Smooth muscle cell (in vitro differentiated cells): ENCODE measurements around the gene EP400. TPM values are rescaled to one million over a fixed set of nuclear protein-coding genes. Genes with fewer than 3 reads are reported as not detected.

ENCODE experiments used
- DNase-seq: peaks from one replicate; lab custom pipeline; 2025; ENCODE audit not compliant: unreplicated experiment; lab: John Stamatoyannopoulos, UW
- H2AFZ ChIP-seq: fragments of 200-600 bp; sonication (generic); 2 replicates; pipeline ENCODE4 v1.6.0; 2016; ENCODE audit warnings: antibody characterized with exemption, low read depth, mild to moderate bottlenecking
- H3F3A ChIP-seq: fragments of 200-600 bp; sonication (generic); 2 replicates; pipeline ENCODE4 v1.6.0; 2017; ENCODE audit warnings: antibody characterized with exemption, low read depth
- H3K27ac ChIP-seq: fragments of 200-600 bp; sonication (generic); 2 replicates; pipeline ENCODE4 v1.5.1; 2016; ENCODE audit warnings: low read depth, mild to moderate bottlenecking
- H3K27me3 ChIP-seq: fragments of 200-600 bp; sonication (generic); 2 replicates; pipeline ENCODE4 v1.6.1; 2016; ENCODE audit warnings: low read depth, mild to moderate bottlenecking
- H3K36me3 ChIP-seq: fragments of 200-600 bp; sonication (generic); 2 replicates; pipeline ENCODE4 v1.5.1; 2016; ENCODE audit warnings: low read depth
- H3K4me1 ChIP-seq: fragments of 200-600 bp; sonication (generic); 2 replicates; pipeline ENCODE4 v1.5.1; 2016; ENCODE audit warnings: low read depth
- H3K4me2 ChIP-seq: fragments of 200-600 bp; sonication (generic); 2 replicates; pipeline ENCODE4 v1.6.0; 2016; ENCODE audit warnings: mild to moderate bottlenecking
- H3K4me3 ChIP-seq: fragments of 200-600 bp; sonication (generic); 2 replicates; pipeline ENCODE4 v1.5.1; 2016; ENCODE audit warnings: mild to moderate bottlenecking
- H3K79me2 ChIP-seq: fragments of 200-600 bp; sonication (generic); 2 replicates; pipeline ENCODE4 v1.6.0; 2016; ENCODE audit warnings: low read depth, mild to moderate bottlenecking
- H3K9ac ChIP-seq: fragments of 200-600 bp; sonication (generic); 2 replicates; pipeline ENCODE4 v1.6.0; 2016; ENCODE audit warnings: low read depth
- H3K9me3 ChIP-seq: fragments of 200-600 bp; sonication (generic); replicated peaks from 2 replicates; pipeline ENCODE4 v1.5.1; 2016; ENCODE audit warnings: low read depth
- H4K20me1 ChIP-seq: fragments of 200-600 bp; sonication (generic); 2 replicates; pipeline ENCODE4 v1.6.0; 2016; ENCODE audit warnings: low read depth
- CTCF ChIP-seq: fragments of 200-600 bp; sonication (generic); IDR thresholded peaks from 2 replicates; pipeline ENCODE4 v1.5.1; 2017; ENCODE audit warnings: borderline replicate concordance, mild to moderate bottlenecking, antibody characterized with exemption; ENCODE audit not compliant: insufficient read depth, poor library complexity, severe bottlenecking
- WGBS: methylation state at CpG from one replicate; pipeline ENCODE4 v1.1.7; 2016; ENCODE audit warnings: low lambda C conversion rate; 5-methylcytosine and 5-hydroxymethylcytosine counted together
- polyA plus RNA-seq: library from polyadenylated mRNA; unstranded; fragments of >200 nt; fragmentation: Nextera tagmentation; extraction: Ambion mirVana; gene quantifications from 2 replicates; pipeline ENCODE4 v1.2.1, GENCODE V29; 2016
- total RNA-seq: library from RNA; depleted of rRNA; stranded (reverse); fragments of >200 nt; gene quantifications from 2 replicates; pipeline ENCODE4 v1.2.3, GENCODE V29; 2014

Gene EP400
- total and polyA plus RNA-seq, 2 experiments from 2014 or later = 6.6 to 13.6 TPM

GRCh38 chr12:132021031-132021871 is 71.5 kb downstream of the EP400 start:
- no peak for DNase-seq
- Histone ChIP-seq H3K4me2 (no peak overlapping the region), H3K9me3 (no peaks in the 10 kb centered on the region), H3K27me3 (no peaks in the 10 kb centered on the region), H3K36me3 (peaks cover 19% of the 10 kb centered on the region), H3K79me2 (no peaks in the 10 kb centered on the region), H3F3A (no peaks in the 10 kb centered on the region), H3K4me1 (no peaks in the 10 kb centered on the region), H3K27ac (no peak overlapping the region), H2AFZ (no peak overlapping the region), H3K9ac (no peak overlapping the region), H4K20me1 (peaks cover 7% of the 10 kb centered on the region), H3K4me3 (no peak overlapping the region)
- WGBS = 98% methylated on average over 22 of the region's 30 CpGs
- TF ChIP-seq CTCF = no peak

- no peaks in the 10 kb centered on the region for H3K79me2 ChIP-seq
- no peak for DNase-seq
- H3K4me3 ChIP-seq = no peak overlapping the region
- H3K27ac ChIP-seq = no peak overlapping the region
- no peaks in the 10 kb centered on the region for H3F3A ChIP-seq
- H3K9me3 ChIP-seq = no peaks in the 10 kb centered on the region
- no peaks in the 10 kb centered on the region for H3K4me1 ChIP-seq
- H3K27me3 ChIP-seq = no peaks in the 10 kb centered on the region
- H2AFZ ChIP-seq = no peak overlapping the region
- H3K36me3 ChIP-seq = peaks cover 19% of the 10 kb centered on the region
- no peak for TF ChIP-seq CTCF
- H3K9ac ChIP-seq = no peak overlapping the region
- H3K4me2 ChIP-seq = no peak overlapping the region
- peaks cover 7% of the 10 kb centered on the region for H4K20me1 ChIP-seq
- WGBS = 95% methylated on average over 2 of the region's 2 CpGs
These were observed 72.2 kb downstream of the EP400 start for GRCh38 chr12:132021965-132022364.

GRCh38 chr12:132023658-132024057 is 73.9 kb downstream of the EP400 start:
- Histone ChIP-seq H3K4me1 (no peaks in the 10 kb centered on the region), H3K36me3 (peaks cover 24% of the 10 kb centered on the region), H3K4me3 (no peak overlapping the region), H3F3A (no peaks in the 10 kb centered on the region), H3K4me2 (no peak overlapping the region), H3K27ac (no peak overlapping the region), H3K9ac (no peak overlapping the region), H3K9me3 (no peaks in the 10 kb centered on the region), H3K79me2 (no peaks in the 10 kb centered on the region), H2AFZ (no peak overlapping the region), H3K27me3 (no peaks in the 10 kb centered on the region), H4K20me1 (peaks cover 7% of the 10 kb centered on the region)
- WGBS = 98% methylated on average over 11 of the region's 11 CpGs
- DNase-seq = no peak
- no peak for TF ChIP-seq CTCF

- no peaks in the 10 kb centered on the region for H3K27me3 ChIP-seq
- H3K4me1 ChIP-seq = no peaks in the 10 kb centered on the region
- H3K79me2 ChIP-seq = no peaks in the 10 kb centered on the region
- H3F3A ChIP-seq = no peaks in the 10 kb centered on the region
- H4K20me1 ChIP-seq = peaks cover 7% of the 10 kb centered on the region
- no peak for DNase-seq
- no peak overlapping the region for H3K27ac ChIP-seq
- H2AFZ ChIP-seq = no peak overlapping the region
- TF ChIP-seq CTCF = no peak
- no peak overlapping the region for H3K4me2 ChIP-seq
- no peak overlapping the region for H3K4me3 ChIP-seq
- no peaks in the 10 kb centered on the region for H3K9me3 ChIP-seq
- H3K9ac ChIP-seq = no peak overlapping the region
- peaks cover 21% of the 10 kb centered on the region for H3K36me3 ChIP-seq
- WGBS = 95% methylated on average over 11 of the region's 11 CpGs
These were observed 75.0 kb downstream of the EP400 start for GRCh38 chr12:132024758-132025157.
